ENCODE data around the gene ACP5.
"Not testable (repeated sequence)": the region's sequence is repeated elsewhere in the genome, so short reads cannot be mapped to it uniquely, and the experiment has no call there.

The ACP5 gene

DNA sequence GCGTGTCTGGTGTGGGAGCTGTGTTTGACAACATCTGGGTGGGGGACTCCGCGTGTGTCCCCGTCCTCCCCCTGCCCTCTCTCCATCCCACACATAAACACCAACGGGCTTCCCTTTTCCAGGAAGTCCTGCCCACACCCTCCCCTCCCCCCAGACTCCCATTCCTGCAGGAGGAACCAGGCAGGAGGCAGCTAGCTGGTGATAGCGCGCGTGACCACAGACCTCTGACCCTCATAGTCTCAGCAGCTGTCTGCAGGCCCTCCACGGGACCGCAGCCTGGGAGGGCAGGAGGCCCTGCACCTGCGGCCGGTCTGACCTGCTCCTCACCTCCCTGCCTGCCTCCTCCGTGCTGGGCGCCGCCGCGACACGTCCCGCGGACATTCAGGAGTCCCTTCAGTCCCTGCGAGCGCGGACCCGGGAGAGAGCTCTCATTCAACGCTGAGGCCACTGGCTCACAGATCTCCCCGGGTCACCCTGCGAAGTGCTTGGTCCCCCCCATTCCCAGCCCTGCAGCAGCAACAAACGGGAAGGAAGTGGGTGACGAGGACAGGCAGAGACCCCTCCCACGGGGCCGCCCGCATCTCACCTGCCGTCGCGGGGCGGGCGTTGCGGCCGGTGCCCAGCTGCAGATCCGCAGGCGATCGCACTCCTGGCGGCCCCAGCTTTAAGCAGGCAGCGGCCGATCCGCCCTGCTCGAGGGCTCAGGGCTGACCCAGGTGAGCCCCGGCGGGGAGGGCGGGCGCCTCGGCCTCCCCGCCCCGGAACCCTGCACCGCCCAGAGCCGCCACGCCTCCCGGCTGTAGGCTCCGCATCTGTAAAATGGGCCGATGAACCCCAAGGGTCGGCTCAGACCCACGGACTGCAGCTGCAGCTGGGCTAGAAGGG, 1.1 kb upstream of the ACP5 start:
- H3K27ac ChIP-seq (ENCODE audit: low read depth, low read length), result no peak overlapping the region

DNA sequence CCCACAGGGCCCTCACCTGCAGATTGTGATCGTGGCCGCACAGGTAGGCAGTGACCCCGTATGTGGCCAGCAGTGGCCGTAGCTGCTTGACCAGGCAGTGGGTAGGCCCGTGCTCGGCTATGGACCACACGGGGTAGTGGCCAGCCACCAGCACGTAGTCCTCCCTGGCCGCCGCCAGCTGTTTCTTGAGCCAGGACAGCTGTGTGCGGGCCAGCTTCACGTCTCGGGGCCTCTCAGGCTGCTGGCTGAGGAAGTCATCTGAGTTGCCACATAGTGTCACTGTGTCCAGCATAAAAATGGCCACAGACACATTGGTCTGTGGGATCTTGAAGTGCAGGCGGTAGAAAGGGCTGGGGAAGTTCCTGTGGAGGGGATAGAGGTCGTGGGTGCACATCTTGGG, 1.2 kb downstream of the ACP5 start:
- no peak overlapping the region for H3K9ac ChIP-seq (ENCODE audit: low read depth, low read length)
- H3K27me3 ChIP-seq (ENCODE audit: insufficient read depth, low read length), result no peaks in the 10 kb centered on the region
- no peak overlapping the region for H3K4me3 ChIP-seq (ENCODE audit: low read length)
- no peaks in the 10 kb centered on the region for H3K36me3 ChIP-seq (ENCODE audit: insufficient read depth, low read length)
- H3K4me1 ChIP-seq (ENCODE audit: insufficient read depth, low read length), result peaks cover 3% of the 10 kb centered on the region; the same call in 1 of the 2 replicates
- H3K9me3 ChIP-seq (ENCODE audit: insufficient read depth, low read depth, low read length), result no peaks in the 10 kb centered on the region
- no peak overlapping the region for H3K27ac ChIP-seq (ENCODE audit: low read depth, low read length)
- 93% methylated on average over 15 of the region's 15 CpGs for WGBS

More for the DNA sequence above, 1.1 kb upstream of the ACP5 start:
- Histone ChIP-seq H3K27me3 (ENCODE audit: insufficient read depth, low read length) (no peaks in the 10 kb centered on the region), H3K4me1 (ENCODE audit: insufficient read depth, low read length) (peaks cover 3% of the 10 kb centered on the region; the same call in 1 of the 2 replicates), H3K9ac (ENCODE audit: low read depth, low read length) (peak overlapping the region; percentile 51; the same call in 1 of the 2 replicates), H3K4me3 (ENCODE audit: low read length) (peak overlapping the region; percentile 51), H3K36me3 (ENCODE audit: insufficient read depth, low read length) (no peaks in the 10 kb centered on the region), H3K9me3 (ENCODE audit: insufficient read depth, low read depth, low read length) (no peaks in the 10 kb centered on the region)
- 75% methylated on average over 62 of the region's 62 CpGs for WGBS

GRCh38 chr19:11574689-11575088, 2.8 kb downstream of the ACP5 start:
- H3K4me3 ChIP-seq (ENCODE audit: low read length), result no peak overlapping the region
- no peaks in the 10 kb centered on the region for H3K9me3 ChIP-seq (ENCODE audit: insufficient read depth, low read depth, low read length)
- peaks cover 3% of the 10 kb centered on the region; the same call in 1 of the 2 replicates for H3K4me1 ChIP-seq (ENCODE audit: insufficient read depth, low read length)
- no peaks in the 10 kb centered on the region for H3K27me3 ChIP-seq (ENCODE audit: insufficient read depth, low read length)
- no peaks in the 10 kb centered on the region for H3K36me3 ChIP-seq (ENCODE audit: insufficient read depth, low read length)
- no peak overlapping the region for H3K27ac ChIP-seq (ENCODE audit: low read depth, low read length)
- H3K9ac ChIP-seq (ENCODE audit: low read depth, low read length), result no peak overlapping the region
- WGBS, result 93% methylated on average over 9 of the region's 9 CpGs

- WGBS, result 90% methylated on average over 4 of the region's 4 CpGs
- H3K4me1 ChIP-seq (ENCODE audit: insufficient read depth, low read length); H3K36me3 ChIP-seq (ENCODE audit: insufficient read depth, low read length); H3K27ac ChIP-seq (ENCODE audit: low read depth, low read length); H3K4me3 ChIP-seq (ENCODE audit: low read length); H3K27me3 ChIP-seq (ENCODE audit: insufficient read depth, low read length); H3K9ac ChIP-seq (ENCODE audit: low read depth, low read length); H3K9me3 ChIP-seq (ENCODE audit: insufficient read depth, low read depth, low read length): not testable (repeated sequence)
These were observed 3.7 kb downstream of the ACP5 start for GRCh38 chr19:11573763-11574162.

DNA sequence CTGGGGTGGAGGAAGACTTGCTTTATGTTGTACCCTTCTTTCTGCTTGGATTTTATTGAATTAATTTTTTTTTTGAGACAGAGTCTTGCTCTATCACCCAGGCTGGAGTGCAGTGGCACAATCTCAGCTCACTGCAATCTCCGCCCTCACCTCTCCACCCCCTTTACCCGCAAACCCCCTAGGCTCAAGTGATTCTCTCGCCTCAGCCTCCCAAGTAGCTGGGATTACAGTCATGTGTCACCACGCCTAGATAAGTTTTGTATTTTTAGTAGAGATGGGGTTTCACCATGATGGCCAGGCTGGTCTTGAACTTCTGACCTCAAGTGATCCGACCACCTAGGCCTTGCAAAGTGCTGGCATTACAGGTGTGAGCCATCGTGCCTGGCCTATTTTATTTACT, 4.1 kb downstream of the ACP5 start:
- not testable (repeated sequence) for H3K27ac ChIP-seq (ENCODE audit: low read depth, low read length); H3K36me3 ChIP-seq (ENCODE audit: insufficient read depth, low read length); H3K9ac ChIP-seq (ENCODE audit: low read depth, low read length); H3K9me3 ChIP-seq (ENCODE audit: insufficient read depth, low read depth, low read length); H3K27me3 ChIP-seq (ENCODE audit: insufficient read depth, low read length); H3K4me3 ChIP-seq (ENCODE audit: low read length); H3K4me1 ChIP-seq (ENCODE audit: insufficient read depth, low read length)
- WGBS, result 94% methylated on average over 6 of the region's 6 CpGs

DNA sequence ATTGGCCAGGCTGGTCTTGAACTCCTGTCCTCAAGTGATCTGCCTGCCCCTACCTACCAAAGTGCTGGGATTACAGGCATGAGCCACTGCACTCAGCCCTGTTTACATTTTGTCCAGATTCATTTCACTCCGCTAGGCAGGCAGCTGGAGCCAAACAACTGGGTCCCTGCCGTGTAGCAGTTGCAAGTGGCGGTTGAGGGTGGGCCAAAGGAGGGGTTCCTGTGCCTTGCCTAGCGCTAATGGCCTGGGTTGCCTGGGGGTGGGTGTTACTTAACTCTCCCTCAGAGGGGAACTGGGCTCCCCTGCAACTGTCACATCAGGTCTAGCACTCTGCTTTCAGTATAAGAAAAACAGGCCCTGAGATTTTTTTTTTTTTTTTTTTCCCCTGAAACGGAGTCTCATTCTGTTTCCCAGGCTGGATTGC, 7.4 kb downstream of the ACP5 start:
- 90% methylated on average over 5 of the region's 5 CpGs for WGBS
- Histone ChIP-seq H3K9ac (ENCODE audit: low read depth, low read length) (no peak overlapping the region), H3K27me3 (ENCODE audit: insufficient read depth, low read length) (no peaks in the 10 kb centered on the region), H3K4me1 (ENCODE audit: insufficient read depth, low read length) (no peaks in the 10 kb centered on the region), H3K4me3 (ENCODE audit: low read length) (no peak overlapping the region), H3K27ac (ENCODE audit: low read depth, low read length) (no peak overlapping the region), H3K9me3 (ENCODE audit: insufficient read depth, low read depth, low read length) (no peaks in the 10 kb centered on the region), H3K36me3 (ENCODE audit: insufficient read depth, low read length) (no peaks in the 10 kb centered on the region)

GRCh38 chr19:11566164-11566563, 11.3 kb downstream of the ACP5 start:
- Histone ChIP-seq H3K9me3 (ENCODE audit: insufficient read depth, low read depth, low read length) (no peaks in the 10 kb centered on the region), H3K27ac (ENCODE audit: low read depth, low read length) (no peak overlapping the region), H3K27me3 (ENCODE audit: insufficient read depth, low read length) (no peaks in the 10 kb centered on the region), H3K4me3 (ENCODE audit: low read length) (no peak overlapping the region), H3K4me1 (ENCODE audit: insufficient read depth, low read length) (no peaks in the 10 kb centered on the region), H3K36me3 (ENCODE audit: insufficient read depth, low read length) (no peaks in the 10 kb centered on the region), H3K9ac (ENCODE audit: low read depth, low read length) (no peak overlapping the region)
- 92% methylated on average over 2 of the region's 2 CpGs for WGBS

DNA sequence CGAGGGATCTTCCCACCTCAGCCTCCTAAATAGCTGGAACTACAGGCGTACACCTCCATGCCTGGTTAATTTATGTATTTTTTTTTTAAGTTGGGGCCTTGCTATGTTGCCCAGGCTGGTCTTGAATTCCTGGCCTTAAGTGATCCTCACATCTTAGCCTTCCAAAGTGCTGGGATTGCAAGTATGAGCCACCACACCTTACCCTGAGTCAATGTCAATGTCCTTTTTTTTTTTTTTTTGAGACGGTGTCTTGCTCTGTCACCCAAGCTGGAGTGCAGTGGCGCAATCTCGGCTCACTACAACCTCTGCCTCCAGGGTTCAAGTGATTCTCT, 11.8 kb downstream of the ACP5 start:
- not testable (repeated sequence) for H3K9me3 ChIP-seq (ENCODE audit: insufficient read depth, low read depth, low read length); H3K9ac ChIP-seq (ENCODE audit: low read depth, low read length); H3K4me3 ChIP-seq (ENCODE audit: low read length); H3K4me1 ChIP-seq (ENCODE audit: insufficient read depth, low read length); H3K27me3 ChIP-seq (ENCODE audit: insufficient read depth, low read length); H3K27ac ChIP-seq (ENCODE audit: low read depth, low read length); H3K36me3 ChIP-seq (ENCODE audit: insufficient read depth, low read length)
- 97% methylated on average over 5 of the region's 5 CpGs for WGBS

GRCh38 chr19:11564082-11564807, 13.2 kb downstream of the ACP5 start:
- not testable (repeated sequence) for H3K9me3 ChIP-seq (ENCODE audit: insufficient read depth, low read depth, low read length); H3K4me3 ChIP-seq (ENCODE audit: low read length); H3K4me1 ChIP-seq (ENCODE audit: insufficient read depth, low read length); H3K9ac ChIP-seq (ENCODE audit: low read depth, low read length); H3K36me3 ChIP-seq (ENCODE audit: insufficient read depth, low read length); H3K27ac ChIP-seq (ENCODE audit: low read depth, low read length); H3K27me3 ChIP-seq (ENCODE audit: insufficient read depth, low read length)
- 95% methylated on average over 5 of the region's 6 CpGs for WGBS

DNA sequence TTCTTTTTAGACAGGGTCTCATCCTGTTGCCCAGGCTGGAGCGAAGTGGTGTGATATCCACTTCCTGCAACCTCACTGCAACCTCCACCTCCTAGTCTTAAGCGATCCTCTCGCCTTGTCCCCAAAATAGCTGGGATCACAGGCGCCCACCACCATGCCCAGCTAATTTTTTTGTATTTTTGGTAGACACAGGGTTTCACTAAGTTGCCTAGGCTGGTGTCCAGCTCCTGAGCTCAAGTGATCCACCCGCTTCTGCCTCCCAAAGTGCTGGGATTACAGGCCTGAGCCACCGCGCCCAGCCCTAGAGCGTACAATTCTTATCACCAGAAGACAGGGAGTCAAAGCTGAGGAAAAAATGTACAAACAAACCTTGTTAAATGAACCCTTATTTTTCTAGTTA, 13.9 kb downstream of the ACP5 start:
- Histone ChIP-seq H3K4me3 (ENCODE audit: low read length) (no peak overlapping the region), H3K27me3 (ENCODE audit: insufficient read depth, low read length) (no peaks in the 10 kb centered on the region), H3K4me1 (ENCODE audit: insufficient read depth, low read length) (no peaks in the 10 kb centered on the region), H3K9ac (ENCODE audit: low read depth, low read length) (no peak overlapping the region), H3K9me3 (ENCODE audit: insufficient read depth, low read depth, low read length) (no peaks in the 10 kb centered on the region), H3K36me3 (ENCODE audit: insufficient read depth, low read length) (no peaks in the 10 kb centered on the region), H3K27ac (ENCODE audit: low read depth, low read length) (no peak overlapping the region)
- WGBS, result 92% methylated on average over 8 of the region's 8 CpGs

DNA sequence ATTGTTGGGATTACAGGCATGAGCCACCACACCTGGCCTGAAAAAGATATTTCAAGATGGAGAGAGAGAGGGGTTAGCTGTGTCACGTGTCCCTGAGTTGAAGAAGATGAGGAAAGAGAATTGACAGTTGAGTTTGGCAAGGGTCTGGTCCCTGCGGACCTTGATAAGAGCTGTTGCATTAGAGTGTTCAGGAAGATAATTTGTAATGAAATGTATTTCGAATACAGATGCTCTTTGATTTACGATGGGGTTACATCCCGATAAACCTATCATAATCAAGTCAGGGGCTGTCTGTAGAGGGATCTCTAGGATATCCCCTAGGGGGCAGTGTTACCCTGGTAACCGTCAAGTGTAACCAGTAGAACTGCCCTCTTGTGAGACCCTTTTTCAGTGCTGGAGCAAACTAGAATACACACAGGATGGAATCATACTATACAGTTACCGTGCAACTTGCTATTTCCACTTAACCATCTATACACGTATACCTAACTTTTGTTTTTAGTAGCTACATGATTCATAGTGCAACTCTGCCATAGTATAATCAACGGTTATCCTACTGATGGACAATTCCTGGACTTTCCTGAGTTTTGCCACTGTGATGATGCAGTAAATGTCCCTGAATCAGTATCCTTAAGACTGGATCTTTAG, 16.9 kb downstream of the ACP5 start:
- no peak overlapping the region for H3K27ac ChIP-seq (ENCODE audit: low read depth, low read length)
- H3K4me1 ChIP-seq (ENCODE audit: insufficient read depth, low read length), result 0 out of 2 replicates have a peak, but pooled peaks cover 6% of the 10 kb centered on the region
- H3K9ac ChIP-seq (ENCODE audit: low read depth, low read length), result no peak overlapping the region
- no peaks in the 10 kb centered on the region for H3K27me3 ChIP-seq (ENCODE audit: insufficient read depth, low read length)
- no peak overlapping the region for H3K4me3 ChIP-seq (ENCODE audit: low read length)
- WGBS, result 43% methylated on average over 9 of the region's 9 CpGs
- peaks cover 5% of the 10 kb centered on the region; the same call in 1 of the 2 replicates for H3K36me3 ChIP-seq (ENCODE audit: insufficient read depth, low read length)
- no peaks in the 10 kb centered on the region for H3K9me3 ChIP-seq (ENCODE audit: insufficient read depth, low read depth, low read length)

Measured in HUES64 (cell line).